SHP77 treated with DMSO at 0.1 percent for 48 hours (cell line): ENCODE data around the gene RNGTT.

Experiments used
- DNase-seq: peaks from one replicate; lab custom pipeline; 2025; lab: John Stamatoyannopoulos, UW

Gene RNGTT

DNA sequence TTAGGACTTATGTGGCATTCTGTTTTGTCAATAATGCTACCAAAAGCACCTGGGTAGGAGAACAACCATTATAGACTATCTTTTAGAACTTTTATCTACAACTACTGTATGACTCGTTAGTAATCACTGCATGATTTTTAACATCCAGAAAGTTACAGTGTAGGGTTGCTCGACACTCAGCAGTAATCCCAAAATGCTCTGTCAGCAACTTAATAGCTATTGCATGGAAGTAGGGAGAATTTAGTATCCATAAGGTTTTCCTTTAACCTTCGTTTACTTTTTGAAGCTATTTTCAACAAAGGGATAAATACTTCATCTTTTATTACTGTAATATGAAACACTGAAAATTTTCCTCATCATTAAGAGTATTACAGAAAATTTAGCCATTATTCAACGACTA, 309.5 kb downstream of the RNGTT start:
- DNase-seq: no peak

DNA sequence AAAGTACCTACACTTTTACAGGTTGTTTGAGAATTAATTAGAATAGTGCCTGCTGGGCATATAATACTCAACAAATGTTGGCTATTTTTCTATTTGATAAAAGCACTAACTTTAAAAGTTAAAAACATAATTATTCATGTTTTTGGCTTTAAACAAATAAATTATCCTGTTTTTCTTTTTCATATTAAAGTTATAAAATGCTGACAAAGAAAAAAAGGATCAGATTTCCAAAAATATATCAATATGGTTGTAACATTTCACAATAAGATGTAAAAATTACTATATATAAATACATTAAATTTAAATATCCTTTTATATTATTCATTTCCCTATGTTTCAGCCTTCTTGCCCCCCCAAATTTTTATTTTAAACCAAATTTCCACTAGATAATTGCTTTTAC, 312.0 kb downstream of the RNGTT start:
- no peak for DNase-seq

DNA sequence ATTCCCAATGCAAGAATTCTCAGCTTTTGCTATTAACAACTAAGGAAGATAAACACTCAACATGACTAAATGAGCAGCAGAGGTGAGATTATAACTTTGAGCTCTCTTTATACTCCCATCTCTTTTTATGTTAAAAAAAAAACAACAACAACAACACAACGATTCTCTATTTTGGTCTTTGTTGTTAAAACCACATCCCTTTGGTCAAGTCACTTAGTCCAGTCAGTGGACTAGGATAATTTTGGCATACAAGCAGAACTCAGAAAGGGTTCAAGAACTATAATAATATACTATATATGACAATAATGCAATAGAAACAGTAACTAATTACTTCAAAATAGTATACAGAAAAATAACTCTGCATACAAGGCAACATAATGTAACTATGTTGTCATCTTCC, 312.4 kb downstream of the RNGTT start:
- DNase-seq: no peak

DNA sequence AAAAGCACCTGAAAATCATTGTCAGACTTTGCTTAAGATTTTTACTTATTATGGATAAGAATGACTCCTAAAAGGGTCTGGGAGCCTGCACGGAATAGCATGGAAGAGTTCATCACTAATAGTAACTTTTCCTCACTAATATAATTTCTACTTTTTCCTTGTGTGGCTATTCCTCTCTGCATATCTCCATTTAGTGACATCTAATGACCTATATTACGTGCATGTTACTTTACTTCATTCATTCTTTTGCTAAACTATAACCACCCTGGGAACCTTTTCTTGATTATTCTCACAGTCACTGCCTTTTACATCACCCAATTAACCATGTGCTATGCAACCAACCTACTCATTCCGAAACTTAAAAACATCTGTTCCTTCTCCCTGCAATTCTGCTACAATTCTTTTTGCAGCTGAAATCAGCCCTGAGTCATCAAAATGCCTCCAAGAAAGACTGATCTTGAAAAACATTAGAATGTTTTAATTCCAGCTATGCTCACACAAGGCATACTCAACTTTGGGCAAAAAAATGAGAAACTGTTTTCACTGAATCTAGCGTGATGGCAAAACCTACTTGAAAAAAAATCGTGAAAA, 313.3 kb downstream of the RNGTT start:
- no peak for DNase-seq

DNA sequence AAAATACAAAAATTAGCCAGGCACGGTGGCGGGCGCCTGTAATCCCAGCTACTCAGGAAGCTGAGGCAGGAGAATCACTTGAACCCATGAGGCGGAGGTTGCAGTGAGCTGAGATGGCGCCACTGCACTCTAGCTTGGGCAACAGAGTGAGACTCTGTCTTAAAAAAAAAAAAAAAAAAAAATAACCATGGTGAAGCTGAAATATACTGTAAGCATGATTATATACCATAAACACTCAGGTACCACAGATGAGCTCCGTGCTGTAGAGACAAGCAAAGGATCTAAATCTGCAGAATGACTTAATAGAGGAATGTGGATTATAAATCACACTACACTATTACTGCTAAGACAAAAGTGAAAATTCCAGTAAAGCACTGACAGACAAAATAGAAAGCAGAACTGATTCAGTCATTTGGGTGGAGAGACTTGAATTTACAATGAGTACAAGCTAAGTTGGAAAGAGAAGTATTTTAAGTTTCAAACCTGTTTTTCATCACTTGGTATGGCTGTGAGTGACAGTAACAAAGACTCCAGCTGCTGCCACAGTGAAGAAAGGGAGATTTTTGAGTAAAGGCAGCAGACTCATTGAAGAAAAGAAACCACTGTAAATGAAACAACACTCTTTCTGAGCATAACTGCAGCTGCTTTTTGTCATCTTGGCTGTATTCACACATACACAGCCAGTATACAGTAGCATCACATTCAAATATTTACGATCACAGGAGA, 322.1 kb downstream of the RNGTT start:
- DNase-seq: no peak

DNA sequence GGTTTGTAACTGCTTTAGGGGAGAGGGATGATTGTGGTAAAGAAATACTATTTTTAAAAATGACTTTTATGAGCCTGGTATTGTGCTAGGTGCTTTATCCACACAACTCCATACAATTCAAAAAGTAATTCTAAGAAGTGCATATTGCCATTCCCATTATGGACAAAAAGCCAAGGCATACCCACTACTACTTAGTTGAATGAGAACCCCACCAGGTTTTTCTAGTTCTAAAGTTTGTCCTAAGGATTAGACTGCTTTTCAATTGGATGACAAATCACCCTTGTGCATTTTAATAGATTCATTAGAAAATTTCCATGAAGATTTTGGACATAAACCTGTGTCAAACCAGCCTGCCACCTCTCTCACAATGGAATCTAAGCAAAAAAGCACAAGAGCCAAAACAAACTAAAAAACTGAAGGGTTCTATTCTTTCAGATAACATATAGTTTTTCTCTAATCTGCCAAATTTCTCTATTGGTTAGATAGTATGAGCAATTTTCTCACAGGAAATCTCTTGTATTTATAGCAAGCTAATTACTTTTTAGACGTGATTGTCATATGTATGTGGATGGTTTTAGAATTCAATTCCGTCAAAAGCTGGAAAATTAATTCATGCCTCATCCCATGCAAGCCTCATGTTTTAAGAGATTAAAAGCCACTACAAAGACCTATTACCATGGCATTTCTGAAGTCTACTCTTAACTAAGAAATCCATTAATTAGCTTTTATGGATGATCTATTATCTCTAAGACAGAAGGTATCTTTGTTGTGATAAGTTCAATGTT, 325.5 kb downstream of the RNGTT start:
- no peak for DNase-seq

DNA sequence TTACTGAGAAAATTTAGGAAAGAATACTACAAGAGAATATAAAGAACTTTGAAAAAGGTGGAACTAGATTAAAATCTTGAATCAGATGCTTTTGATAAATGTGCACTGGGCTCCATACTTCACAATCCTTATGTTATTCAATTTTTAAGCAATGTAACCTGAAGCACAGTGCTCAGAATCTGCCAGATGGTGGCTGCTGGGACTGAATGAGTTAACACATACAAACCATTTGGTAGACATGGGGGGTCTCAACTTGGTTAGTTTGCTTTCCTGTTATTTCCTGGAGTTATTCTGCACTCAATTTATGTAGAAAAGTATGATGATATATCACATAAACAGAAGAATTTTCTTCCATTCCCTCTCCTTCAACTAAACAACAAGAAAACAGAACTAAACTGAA, 326.5 kb downstream of the RNGTT start:
- no peak for DNase-seq

DNA sequence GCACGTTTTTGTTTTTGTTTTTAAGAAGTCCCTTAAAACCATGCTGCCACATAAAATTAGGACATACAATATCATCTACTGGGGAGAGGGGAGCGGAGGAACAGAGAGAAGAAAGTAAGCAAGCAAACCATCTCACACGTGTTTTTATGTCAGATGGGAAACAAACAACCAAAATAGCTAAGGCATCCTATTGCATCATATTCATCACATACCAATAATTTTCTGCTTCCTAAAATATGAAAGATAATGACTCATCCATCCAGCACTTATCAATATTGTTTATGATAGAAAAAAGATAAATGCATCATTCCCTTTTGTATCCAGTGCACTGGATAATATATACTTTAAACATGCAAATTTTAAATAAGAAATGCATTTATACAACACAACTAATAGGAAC, 329.6 kb downstream of the RNGTT start:
- no peak for DNase-seq

DNA sequence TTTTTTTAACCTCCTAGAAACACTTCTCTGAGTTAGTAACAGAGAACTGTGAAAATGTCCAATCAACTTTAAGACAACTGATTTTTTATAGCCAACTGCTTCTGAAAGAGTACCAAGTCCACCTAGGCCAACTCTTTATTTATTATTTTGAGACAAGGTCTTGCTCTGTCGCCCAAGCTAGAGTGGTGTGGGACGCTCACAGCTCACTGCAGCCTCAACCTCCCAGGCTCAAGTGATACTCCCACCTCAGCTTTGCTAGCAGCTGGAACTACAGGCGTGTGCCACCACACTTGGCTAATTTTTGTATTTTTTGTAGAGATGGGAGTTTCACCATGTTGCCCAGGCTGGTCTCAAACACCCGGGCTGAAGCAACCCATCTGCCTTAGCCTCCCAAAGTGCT, 331.6 kb downstream of the RNGTT start:
- DNase-seq: no peak

DNA sequence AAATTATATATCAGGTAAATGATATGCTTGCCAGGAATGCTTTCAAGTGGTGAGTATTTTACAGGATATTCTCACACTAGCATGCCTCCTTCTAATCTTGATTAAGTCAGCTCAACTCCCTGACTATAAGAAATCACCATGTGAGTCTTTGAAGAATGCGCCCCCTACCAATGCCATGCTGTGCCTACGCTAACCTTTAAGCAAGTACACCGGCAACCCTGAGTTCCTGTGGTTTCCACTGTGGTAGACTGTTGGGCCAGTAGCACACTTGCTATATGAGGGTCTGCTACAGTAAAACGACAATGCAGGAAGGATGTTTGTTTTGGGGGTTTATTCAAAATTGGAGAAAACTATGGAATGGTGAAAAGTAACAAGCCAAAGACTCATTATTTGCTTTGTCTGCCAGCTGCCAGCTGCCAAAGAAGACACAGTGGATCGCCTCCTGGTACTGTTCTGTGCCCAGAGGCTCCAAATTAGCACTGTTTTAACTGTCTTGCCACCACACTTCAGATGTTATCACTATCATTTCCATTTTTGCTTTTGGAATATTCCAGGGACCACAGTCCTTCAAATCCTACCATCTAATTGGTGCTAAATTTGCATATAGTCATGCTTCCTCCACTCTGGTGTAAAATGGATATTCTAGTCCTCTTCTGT, 333.5 kb downstream of the RNGTT start:
- no peak for DNase-seq

DNA sequence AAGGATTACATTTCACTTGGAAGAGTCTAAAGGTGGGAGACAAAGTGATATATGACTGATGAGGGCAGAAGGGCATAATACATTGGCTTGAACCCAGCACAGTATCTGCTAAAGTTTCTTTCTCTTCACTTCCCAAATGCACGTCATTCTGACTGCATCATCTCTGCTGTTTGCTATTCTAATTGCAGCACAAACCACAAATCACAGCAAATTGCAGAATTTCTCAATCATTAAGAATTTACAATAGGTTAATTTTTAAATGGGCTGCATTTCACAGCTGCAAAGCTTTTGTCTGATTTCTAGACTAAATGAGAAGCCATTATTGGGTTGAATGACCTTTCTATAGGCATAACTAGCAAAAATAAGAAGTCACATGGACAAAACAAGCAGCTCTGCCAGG, 337.0 kb downstream of the RNGTT start:
- DNase-seq: no peak

DNA sequence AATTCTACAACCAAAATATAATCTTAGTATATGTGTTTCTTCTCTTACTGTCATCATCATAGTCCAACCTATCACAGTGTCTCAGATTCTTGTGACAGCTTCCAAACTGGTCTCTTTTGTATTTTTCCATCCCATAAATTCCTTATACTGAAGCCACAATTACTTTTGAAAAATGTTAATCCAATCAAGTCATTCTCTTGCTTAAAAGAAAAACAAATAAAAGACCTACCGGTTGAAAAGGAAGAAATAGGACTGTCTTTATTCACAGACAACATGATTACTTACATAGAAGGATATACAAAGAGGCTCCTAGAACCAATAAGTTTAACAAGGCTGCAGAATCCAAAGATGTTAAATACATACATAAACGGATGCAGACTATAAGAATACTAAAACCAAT, 339.9 kb downstream of the RNGTT start:
- no peak for DNase-seq

DNA sequence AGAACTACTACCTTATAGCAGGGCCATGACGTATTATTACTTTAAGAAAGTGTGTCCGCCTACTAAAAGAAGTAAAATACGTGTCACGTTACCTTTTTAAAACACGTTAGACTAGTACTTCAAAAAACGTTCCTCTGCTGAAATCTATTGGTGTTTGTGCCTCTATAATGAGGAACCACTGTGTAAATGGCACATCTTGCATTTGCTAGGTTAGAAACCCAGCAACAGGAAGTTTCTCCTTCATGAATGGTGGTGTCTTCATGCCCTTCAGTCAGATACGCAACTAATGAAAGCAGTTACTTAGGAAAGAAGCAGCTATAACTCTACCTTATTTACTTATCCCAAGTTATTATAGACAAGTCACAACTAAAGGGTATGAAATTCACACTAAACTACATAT, 343.5 kb downstream of the RNGTT start:
- no peak for DNase-seq

DNA sequence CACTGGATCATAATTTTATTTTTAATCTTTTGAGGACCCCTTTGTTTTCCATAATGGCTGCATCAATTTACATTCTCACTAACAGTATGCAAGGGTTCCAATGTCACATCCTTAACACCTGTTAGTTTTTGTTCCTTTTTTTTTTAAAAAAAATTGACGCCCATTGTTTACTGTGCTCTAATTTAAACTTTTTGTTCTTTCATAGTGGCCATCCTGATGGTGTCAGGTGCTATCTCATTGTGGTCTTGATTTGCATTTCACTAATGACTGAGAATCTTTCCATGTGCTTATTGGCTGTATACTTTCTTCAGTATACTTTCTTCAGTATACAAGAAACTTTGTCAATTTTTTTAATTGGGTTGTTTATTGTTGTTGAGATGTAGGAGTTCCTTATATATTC, 347.0 kb downstream of the RNGTT start:
- no peak for DNase-seq

DNA sequence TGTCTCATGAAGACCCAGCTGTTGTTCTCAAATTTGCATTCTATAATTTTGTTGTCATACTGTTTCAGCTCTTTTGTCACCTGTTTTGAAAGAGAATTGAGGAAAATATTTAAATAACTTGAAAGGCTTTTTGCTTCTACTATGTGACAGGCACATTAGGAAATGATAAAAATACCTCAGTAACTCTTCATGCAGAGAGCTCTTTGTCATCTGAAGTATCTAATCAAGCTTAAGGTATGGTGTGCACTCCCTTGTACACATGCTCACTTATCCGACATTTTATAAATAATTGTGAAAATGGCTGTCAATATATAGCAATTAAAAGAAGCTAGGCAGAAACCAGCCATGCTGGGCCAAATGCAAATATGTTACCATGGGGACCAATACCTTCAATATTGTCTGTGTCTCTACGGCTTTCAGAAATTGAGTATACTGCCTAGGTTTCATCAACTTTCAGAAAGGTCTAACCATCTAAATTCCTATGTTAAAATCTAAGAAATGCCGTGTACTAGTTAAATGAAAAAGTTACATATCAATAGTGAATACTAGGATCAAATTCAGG, 349.0 kb downstream of the RNGTT start:
- DNase-seq: no peak

DNA sequence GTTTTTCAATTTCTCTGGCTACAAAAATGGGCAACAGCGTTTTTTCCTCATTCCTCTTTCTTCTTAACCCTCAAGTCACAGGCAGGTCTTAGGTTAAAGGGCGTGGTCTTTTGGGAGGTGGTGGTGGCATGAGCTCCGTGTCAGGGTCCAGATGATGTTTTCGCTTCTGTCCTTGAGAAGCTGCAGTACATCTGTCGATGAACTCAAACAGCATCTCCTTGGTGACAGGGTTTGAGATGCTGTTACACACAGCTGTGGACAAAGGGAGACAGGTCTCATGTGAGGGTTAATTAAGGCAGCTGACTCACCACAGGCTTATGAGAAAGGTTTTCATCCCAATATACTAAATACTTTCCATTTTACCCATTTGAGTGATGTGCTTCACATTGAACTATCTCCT, 350.8 kb downstream of the RNGTT start:
- no peak for DNase-seq

DNA sequence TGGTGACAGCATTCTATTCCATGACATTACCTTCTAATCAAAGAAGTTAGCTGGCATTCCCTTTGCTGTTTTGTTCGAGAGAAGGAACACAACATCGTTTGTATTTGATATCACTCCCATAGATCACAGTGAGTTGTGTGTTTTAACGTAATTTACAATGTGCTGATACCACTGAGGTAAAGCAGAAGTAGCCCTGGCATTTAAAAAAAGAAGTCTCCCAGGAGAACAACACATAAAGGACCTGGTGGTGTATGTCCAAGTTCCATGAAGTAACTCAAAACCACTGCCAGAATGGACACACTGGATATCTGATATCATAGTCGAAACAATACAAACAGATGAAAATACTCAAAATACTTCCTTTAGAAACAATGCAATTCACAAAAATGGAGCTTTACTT, 351.7 kb downstream of the RNGTT start:
- DNase-seq: no peak

DNA sequence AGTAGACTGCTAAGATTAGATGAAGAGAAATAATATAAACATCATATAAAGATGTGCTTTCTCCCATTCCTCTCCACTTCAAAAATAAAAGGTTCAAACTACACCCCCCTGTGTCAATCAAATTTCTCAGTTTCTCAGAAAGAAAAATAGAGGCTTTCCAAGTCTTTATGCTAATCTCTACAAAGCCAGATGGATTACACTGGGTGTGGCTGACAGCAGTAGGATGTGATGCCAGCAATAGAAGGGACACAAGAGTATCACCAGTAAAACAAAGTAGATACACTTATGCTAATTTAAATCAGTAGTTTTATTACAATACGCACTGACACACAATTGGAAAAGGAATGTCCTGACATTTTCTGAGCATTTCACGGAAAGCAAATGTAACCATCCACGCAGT, 353.4 kb downstream of the RNGTT start:
- no peak for DNase-seq

DNA sequence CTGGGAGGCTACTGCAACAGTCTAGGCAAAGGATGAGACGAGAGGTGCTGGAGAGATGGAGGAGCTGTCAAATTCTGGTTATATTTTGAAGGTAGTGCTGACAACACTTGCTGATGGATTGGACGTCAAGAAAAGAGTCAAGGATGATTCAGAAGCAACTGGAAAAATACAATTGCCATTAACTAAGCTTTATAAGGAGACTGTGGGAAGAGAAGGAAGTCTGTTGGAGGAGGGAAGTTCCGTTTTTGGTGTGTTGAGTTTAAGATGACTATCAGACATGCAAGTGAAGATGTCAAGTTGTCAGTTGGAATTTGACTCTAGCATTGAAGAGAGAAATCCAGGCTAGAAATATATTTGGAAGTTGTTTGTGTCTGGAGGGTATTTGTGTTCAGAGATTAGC, 358.1 kb downstream of the RNGTT start:
- no peak for DNase-seq

DNA sequence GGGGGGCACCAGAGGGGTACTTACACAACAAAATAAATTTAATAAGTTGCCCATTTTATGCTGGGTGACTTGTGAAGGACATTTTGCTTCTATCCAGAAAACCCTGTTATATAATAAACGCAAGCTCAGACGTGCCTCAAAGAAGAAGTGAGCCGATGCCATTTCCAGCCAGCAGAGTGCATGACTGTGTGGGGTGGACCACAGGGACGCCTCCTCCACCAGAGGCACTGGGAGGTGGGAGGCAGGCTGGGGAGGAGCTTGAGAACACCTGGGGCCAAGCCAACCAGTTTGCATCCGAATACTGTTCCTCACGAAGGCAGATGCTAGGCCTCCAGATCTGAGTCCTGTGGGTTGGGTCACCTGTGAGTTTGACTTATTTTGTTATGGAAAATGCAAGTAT, 363.8 kb downstream of the RNGTT start:
- DNase-seq: no peak

DNA sequence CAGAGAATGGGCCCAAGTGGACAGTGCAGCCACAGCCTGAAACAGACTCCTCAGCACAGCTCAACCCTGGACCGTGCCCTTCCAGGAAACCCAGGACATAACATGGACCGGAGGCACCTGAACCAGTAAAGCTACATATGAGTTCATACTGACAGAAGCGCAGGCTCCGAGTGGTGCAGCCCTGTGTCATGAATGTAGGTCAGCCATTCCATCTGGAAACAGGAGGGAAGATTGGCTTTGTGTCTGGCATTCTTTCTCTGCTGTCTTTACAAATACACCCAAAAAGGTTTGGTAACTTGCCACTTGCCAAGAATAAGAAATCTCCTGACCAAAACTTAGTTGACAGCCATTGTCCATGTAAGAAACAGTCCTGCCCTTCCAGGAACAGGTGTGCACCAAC, 366.6 kb downstream of the RNGTT start:
- DNase-seq: no peak

DNA sequence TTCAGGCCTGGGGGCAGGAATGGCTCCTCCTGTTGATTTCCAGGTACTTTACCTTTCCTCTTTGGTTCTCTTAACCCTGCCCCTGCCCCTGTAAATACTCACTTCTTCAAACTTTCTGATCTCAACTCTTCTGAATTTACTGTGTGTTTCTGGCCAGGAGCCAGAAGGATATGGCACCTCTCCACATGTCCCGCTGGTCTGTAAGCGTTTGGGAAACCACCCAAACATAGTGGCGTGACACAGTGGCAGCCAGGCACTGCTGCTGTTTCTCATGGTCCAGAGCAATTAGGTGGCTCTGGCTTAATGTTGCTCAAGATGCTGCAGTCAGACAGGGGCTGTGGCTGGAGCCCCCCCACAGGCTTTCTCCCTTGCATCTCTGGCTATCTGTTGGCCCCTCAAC, 374.5 kb downstream of the RNGTT start:
- no peak for DNase-seq

DNA sequence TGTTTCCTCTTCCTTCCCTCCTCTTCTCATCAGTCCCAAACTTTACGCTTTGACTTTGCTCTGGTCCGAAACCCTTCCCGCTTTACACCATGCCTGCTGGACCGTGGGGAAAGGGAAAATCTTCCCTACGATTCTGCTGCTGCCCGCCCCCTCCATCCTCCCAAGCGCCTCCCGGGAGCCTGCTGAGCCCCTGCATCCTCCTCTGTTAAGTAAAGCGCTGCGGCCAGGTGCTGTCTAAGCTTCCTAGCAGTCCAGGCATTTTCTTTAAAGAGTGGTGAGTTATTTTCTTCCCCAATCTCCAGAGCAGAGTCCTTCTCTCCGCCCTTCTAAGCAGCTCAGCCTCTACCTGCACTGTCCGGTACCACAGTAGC, 376.3 kb downstream of the RNGTT start:
- no peak for DNase-seq
